GM21515 (cell line): ENCODE results near the gene STAT6.

Experiments
- ATAC-seq: cut with Tn5 transposase; IDR thresholded peaks from one replicate; pipeline ENCODE4 v1.9.1; 2021; ENCODE audit not compliant: unreplicated experiment

Gene STAT6

DNA sequence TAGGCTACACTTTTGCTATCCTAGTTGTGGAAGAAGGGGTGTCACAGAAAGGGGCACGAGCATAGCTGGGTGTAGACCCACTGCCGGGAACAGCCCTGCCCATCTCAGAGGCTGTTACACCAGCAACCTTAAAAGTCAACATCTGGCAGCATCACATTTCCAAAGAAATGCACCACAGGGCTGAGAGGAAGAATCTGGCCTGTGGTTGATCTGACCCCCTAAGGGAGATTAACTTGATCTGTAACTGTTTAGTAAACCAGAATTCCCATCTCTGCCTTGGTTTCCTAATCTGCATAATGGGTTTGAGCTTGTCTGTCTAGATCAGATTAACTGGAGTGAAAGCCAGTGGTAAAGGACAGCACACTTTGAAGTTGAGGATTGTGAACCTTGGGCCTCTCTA, 34.9 kb upstream of the STAT6 start:
- ATAC-seq = no peak

DNA sequence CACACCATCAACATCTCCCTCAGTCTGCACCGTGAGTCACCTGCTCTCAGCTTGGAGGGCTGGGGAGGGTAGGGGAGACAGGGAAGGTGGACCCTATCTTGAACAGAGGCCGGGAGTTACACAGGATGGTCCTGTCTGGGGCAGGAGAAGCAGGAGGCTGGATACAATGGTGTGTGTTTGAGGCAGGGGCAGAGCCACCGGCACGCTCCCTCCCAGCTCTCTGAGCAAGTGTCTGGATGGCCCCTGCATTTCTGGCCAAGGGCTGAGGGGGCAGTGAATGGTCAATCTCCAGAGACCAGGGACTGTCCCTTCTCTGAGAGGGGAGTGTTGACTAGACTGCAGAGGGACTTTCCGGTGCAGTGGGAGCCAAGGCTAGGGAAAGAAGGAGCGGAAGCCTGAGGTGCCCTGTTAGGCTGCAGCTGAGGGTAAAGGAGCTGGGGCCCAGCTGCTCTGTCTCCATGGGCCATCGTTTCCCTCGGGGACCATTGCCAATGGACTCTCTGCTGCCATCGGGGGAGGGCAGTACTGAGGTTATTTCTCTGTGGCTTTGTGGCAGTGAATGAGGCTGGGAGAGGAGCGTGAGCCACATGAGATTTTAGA, 34.4 kb upstream of the STAT6 start:
- ATAC-seq = no peak

DNA sequence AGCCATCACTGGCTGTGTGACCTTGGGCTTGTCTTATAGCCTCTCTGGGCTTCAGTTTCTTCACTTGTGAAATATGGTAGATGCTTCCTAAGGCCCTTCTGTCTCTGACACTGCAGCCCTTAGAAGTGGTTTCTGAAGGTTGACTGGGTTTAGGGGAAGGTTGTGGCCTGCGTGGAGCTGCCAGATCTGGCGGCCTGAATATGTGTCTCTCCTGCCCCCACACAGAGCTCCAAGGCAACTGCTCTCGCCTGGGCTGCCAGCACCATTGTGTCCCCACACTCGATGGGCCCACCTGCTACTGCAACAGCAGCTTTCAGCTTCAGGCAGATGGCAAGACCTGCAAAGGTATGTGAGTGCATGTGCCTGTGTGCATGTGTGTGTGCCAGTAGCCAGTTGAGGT, 32.3 kb upstream of the STAT6 start:
- ATAC-seq = no peak

DNA sequence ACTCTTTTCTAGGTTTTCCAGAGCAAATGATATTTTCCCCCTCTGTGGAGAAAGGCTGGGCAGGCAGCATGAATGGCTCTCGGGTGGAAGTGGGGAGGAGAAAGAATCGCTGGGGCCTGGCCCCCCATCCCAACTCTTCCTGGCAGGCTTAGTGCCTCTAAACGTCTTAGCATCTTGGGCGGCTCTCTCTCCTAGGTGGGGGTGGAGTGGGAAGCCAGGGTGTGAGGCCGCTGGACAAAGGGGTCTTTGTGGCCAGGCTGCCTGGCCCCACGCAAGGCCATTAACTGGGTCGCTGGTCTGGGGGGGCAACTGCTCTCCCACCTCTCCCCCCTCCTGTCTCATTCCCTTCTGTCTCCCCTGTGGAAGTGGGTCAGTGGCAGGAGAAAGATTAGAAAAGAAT, 31.6 kb upstream of the STAT6 start:
- ATAC-seq = no peak

DNA sequence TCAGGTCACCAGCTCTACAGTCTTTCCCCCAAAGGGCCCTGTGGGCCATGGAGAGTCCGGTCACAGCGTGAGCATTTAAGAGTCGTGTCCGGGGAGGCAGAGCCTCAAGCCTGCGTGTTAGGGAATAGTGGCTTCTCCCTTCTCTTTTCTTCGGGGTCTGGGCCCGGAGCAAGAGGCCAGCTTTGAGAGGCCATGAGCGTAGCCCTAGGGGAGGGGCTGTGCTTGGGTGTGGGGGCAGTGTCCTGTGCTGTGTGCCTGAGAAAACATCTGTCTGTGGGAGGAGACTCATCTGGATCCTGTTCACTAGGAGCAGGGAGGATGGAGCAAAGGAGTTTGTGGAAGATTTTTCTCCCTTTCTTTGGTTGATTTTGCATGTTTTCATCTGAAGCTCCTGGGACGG, 31.0 kb upstream of the STAT6 start:
- no peak for ATAC-seq

DNA sequence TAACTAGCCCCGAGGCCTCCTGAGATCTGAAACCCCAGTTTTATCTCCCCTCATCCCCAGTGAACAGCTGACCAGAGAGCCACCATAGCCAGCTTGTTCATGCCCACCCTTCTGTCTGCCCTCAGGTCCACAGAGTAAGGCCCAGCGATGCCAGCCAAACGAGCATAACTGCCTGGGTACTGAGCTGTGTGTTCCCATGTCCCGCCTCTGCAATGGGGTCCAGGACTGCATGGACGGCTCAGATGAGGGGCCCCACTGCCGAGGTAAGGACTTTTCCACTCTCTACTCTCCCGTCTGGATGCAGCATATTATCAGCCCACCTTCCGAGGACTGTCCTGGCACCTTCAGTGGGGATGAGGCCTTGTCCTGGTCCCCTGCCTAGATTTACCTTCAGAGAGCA, 30.1 kb upstream of the STAT6 start:
- no peak for ATAC-seq

DNA sequence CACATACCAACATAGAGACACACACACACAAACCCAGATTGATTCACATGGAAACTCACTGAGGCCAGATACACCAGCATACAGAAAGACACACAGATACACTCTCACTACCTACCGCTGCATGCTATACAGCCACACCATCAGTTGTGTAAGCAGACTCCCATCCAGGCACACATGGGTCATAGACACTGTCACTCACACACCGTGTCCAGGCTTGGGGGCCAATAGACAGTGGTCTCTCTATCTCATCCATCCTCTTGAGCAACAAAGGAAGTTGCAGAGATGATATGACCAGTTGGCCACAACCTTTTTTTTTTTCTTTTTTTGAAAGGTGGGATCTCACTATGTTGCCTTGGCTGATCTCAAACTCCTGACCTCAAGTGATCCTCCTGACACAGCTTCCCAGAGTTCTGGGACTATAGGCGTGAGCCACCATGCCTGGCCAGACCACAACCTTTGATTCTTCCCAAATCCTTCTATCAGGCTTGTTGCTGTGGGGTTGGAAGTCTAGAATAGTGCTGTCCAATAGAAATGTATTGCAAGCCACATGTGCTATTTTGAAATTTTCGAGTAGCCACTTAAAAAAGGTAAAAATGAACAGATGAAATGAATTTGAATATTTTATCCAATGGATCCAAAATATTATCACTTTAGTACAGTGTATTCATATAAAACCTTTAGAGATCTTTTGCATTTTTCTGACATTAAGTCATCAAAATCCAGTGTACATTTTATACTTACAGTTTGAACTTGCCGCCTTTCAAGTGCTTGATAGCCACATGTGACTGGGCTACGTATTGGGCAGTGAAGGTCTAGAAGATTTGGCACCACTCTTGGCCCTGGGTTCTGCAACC, 28.9 kb upstream of the STAT6 start:
- ATAC-seq = no peak

DNA sequence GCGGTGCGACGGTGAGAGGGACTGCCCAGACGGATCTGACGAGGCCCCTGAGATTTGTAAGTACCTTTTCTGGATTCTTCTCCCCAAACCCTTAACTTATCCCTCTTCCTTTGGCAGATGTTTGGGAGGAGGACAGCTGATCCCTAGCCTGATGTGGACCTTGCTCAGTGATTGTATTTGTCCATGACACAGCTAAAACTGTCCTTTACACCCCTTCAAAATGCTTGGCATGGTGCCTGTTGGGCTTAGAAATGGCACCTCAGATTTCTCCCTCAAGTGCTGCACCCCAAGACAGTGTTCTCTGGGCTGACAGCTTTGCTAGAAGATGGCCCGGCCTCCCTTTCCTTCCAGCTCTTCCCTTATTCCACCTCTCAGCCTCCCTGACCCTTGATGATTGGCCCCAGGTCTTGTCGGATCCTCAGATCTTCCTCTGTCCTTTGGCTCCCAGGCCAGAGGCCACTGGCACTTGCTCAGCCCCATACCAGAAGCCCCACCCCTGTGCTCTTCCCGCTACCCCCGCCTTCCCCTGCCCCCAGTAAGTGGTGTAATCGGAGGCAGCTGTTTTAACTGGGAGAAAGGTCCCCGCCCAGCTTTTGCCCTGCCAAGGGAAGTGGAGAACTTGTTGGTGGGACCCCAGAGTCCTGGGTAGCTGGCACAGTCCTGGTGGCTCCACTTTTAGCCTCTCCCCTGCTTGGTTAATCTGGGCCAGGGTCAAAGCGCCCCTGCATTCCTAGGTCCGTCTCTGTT, 27.5 kb upstream of the STAT6 start:
- no peak for ATAC-seq

DNA sequence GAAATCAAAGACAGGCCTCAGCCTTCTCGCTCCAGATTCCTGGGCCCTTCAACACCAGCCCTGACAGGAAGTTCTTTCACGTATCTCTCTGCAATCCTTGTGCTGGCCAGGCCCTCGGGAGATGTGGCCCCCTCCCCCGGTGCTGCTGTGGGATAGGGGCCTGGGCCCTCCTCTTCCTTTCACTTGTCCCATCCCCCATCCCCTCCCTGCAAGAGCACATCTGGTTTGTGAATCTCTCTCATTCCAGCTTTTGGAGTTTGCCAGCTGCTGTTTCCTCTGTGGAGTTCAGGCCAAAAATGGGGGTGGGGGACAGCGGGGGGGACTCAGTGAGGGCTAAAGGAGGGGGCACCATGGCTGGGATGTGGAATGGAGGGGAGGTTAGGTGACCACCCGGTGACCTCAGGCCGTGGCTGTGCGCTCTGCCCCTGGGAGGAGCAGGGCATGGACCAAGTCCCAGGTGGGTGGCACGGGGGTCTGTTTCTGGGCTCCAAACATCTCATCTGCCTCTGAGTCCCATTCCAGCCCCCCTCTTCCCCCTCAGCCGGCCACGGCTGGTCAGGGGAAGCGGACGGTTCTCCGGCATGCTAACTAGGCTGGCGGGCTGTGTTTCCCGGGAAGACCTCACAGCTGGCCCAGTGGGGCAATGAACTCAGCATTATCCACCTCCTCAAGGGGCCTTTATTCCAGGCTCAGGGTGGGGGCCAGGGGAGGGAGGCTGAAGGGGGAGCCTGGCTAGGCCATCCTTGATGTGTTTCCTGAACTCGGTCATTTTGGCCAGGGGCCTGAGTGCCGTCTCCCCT, 24.6 kb upstream of the STAT6 start:
- no peak for ATAC-seq

DNA sequence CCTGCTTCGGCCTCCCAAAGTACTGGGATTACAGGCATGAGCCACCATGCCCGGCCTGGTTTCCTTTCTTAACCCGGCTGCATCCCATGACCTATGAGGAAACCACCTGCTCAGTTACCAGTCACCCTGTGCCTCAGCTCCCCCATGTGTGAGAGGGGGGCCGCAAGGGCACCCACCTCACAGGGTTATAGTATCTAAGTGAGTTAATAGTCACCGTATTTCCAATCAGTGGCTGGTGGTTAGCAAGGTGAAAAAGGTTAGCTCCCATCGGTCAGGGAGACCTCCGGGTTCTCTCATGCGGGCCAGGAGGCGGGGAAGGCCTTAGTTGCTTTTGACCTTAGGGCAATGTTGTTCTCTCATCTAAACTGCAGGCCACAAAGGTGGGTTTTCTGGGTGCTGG, 23.8 kb upstream of the STAT6 start:
- no peak for ATAC-seq

DNA sequence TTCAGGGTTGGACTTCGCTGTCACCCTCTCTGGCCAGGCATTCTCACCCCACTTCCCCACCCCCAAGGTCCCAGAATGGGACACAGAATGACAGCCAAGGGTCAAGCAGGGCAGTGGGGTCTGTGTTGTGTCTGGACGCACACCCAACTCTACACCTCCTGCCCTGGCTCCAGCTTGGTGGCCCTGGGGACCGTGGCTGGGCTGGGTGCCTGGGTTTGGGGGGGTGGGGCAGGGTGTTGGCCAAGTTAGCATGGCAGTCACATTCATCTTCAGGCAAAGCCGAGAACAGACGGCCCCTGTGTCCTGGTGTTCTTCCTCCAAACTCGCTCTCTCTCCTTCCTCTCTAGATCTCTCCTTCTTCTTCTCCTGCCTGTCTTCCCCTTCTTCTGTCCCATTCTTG, 22.8 kb upstream of the STAT6 start:
- ATAC-seq = no peak

DNA sequence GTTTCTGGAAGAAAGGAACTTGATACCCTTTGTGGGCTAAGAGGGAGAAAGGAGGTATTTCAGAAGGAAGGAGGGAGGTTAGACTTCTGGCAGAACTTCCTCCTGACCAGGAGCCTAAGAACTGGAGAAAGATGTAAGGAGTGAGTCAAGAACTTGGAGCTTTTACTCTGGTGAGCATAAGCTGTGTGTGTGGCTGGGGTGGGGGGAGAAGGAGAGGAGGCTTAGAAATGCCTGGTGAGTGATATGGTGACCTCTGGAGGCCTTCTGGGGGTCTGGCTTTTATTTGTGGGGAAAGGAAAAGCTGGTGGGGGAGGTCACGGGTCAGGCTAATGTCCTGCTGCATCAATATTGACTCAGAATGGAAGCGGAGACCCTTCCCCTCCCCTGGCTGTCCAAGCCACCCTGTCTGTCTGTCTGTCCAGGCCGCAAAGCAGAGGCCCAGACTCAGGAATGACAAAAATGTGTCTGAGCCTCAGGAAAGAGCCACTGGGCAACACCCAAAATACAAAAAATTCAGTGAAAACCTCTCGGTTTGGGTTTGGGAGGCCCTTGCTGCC, 21.9 kb upstream of the STAT6 start:
- ATAC-seq = no peak

DNA sequence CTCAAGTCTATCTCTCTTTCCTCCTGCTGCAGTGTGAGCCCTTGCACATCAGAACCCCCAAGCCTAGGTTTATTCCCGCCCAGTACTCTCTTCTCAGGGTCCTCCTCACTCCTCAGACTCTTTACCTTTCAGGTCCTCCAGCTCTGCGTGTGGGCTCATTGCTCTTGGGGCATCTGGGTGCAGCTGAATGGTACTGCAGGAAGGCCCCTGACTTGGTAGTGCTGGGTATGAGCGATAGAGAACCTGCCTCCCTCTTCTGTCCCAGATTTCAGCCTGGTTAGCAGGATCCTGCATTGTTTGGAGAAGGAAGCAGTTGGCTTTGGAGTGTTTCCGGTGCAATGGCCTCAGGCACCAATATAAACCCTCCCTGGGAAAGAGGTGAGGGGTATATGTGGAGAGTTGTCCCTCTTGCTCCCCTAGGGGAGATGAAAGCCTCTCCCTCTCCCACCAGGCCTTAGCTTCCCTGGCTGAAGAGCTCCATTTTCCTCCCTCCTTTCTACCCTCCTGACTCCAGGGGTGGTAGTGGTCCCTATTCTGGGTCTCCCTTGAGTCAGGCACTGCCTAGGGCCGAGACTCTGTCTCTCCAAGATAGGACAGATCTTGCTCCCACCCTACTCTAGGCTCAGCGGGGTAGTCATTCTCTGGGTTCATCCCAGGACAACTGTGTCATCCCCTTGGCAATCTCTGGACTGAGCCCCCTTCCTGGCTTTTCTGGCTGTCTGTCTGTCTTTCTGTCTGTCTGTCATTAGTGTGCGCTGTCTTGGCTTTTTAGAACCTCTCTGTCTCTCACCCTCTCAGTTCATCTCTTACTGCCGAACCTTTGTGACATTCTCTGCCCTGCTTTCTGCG, 21.0 kb upstream of the STAT6 start:
- ATAC-seq = no peak

DNA sequence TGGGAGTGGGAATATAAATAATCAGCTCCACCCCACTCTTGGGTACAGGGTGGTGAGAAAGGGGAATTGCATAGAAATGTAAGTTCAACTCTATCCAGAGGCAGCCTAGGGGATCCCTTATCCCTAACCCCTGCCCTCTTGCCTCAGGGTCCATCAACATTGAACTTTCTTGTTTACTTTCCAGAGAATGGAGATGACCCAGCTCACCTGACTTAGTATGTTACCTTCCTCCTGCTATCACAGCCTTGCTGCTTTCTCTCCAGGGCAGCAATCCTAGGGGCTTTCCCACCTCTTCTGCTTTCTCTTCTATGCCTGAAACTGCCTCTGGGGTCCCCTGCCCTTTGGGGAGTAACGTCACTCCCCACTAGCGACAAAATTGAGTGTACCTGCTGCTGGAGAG, 19.8 kb upstream of the STAT6 start:
- no peak for ATAC-seq

DNA sequence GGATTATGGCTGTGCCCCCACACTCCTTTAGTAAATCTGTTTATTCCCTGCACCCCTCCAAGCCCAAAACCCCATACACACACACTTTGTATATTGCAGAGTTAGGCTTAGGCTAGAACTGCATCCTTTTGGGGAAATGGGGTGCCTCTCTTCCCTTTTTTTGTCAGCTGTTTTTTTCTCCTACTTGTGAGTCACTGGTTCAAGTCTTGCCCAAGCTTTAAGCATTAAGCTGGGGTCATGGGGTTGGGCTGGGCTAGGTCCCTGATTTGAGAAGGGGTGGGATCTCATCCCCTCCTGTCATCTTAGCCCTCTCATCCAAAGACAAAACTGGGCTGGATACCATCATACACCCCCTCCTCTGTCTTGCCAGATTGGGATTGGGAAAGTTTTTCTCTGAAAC, 18.7 kb upstream of the STAT6 start:
- no peak for ATAC-seq

DNA sequence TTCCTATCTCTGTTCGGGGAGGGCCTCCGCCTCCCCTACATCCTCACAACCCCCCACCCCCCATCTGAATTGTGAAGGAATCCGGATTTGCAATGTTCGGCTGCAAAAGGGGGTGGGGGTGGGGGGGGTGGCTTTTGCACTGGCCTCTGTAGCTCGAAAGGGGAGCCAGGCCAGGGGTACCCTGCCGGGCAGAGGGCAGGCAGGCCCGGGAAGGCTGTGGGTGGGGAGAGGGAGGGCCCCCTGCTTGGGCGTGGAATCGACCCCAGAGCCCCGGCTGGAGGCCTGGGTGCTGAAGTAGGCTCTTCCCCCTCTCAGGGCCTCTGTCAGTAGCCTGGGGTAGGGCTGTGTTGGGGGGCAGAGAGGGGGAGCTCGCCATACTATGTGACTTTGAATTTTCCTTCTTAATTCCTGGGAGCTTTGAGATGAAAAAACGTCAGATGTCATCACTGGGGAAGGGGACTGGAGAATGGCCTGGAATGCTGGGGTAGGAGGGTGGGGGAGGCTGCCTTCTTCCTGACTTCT, 18.2 kb upstream of the STAT6 start:
- no peak for ATAC-seq

DNA sequence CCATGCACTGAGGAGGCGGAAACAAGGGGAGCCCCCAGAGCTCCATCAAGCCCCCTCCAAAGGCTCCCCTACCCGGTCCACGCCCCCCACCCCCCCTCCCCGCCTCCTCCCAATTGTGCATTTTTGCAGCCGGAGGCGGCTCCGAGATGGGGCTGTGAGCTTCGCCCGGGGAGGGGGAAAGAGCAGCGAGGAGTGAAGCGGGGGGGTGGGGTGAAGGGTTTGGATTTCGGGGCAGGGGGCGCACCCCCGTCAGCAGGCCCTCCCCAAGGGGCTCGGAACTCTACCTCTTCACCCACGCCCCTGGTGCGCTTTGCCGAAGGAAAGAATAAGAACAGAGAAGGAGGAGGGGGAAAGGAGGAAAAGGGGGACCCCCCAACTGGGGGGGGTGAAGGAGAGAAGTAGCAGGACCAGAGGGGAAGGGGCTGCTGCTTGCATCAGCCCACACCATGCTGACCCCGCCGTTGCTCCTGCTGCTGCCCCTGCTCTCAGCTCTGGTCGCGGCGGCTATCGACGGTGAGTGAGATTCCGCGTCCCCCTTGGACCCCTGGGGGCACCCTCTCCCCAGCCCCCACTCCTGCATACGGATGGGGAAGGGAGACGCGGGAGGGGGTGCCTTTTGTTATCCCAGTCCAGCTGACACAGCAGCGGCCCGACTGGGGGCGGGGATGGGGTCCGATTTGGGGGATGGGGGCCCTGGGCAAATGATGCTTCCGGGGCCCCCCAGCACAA, 17.5 kb upstream of the STAT6 start:
- ATAC-seq = no peak

DNA sequence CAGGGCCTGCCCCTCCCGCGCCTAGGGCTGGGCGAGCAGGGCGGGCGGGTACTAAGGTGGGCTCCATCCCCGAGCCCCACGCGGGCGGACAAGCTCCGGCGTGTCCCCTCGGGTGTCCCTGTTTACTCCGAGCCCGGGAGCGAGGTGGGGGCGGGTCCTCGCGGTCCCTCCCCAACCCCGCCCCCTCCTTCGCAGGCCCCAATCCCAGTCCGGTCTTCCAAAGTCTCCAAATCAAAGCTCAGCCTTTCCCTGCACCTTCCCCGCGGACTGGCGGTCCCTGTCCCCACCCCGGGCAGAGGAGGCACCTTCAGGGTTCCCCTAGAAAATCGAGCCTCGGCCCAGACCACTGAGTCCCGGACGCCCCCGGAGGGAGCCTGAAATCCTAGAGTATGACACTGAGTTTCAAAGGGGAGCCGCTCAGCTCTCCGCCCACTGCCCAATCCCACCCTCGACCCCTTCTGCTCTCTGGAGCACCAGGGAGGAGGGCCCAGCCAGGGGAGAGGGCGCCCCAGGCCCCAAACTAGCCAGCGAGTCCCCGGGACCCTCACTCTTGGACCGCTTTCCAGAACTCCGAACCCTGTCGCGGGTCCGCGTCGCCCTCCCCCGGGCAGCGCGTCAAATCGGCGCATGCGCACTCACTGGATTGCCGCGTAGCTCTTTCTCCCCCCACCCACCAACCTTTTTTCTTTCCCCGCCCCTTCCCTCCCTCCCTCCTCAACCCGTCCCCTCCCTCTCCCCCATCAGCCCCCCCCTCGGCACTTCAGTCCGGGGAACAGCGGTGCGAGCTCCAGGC, 16.8 kb upstream of the STAT6 start, which contains the start of gene LRP1:
Gene LRP1, plus strand, starts transcription at position 758 of the 793 bp plus-strand sequence. CDS start 482 bp downstream, outside the sequence.
- no peak for ATAC-seq
